ENCODE data around the gene DSTN. TPM values are rescaled to one million over a fixed set of nuclear protein-coding genes. Genes with fewer than 3 reads are reported as not detected.

The DSTN gene
- total RNA-seq, 1 experiment from 2014 or later, result 202 TPM

DNA sequence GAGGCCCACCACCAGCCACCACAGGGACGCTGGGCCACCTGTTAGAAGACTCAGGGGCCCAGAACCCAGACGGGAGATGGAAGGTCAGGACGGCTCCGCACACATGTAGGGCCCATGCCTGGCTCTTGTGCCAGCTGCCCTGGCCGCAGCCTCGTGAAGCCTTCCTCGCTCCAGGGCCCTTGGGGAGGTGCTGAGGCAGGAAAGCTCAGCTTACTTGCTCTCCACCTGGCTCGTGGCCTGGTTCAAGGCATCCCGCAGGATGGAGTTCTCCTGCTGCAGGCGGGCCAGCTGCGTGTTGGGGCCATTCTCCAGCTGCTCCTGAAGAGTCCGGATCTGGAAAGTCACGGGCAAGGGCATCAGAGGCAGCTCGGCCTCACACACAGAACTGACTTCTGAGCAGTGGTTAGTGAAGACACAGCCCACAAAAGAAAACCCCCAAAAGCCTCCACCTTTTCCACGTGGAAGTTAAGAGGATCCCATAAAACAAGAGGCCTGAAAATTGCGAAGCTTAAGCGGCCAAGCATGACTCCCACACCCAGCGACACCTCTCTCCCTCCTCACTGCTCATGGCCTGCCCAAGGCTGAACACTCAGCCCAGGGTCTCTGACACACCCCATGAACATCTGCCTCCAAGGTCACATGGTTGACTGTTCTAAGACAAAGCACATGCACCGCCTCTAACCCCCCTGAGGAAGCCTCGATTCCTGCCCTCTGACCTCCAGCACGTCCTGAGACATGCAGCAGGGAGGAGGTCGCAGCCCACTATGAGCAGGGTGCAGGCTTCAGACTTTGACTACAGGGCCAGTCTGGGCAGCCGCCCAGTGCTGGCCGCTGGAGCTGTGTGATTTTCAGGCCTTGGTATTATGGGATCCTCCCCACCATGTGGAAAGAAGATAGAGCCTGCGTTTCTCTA, 65.7 kb downstream of the DSTN start:
- no peaks in the 10 kb centered on the region for H3K9me3 ChIP-seq (ENCODE audit: control insufficient read depth in 1 of 2, insufficient read depth in 1 of 2, low read depth in 1 of 2, low read length in 2 of 2)
- H3K27ac ChIP-seq (ENCODE audit: low read depth, low read length), result no peak overlapping the region
- DNase-seq (ENCODE audit: low read depth, low spot score) (no peak), ATAC-seq (no peak)
- H3K4me2 ChIP-seq (ENCODE audit: low read length), result no peak overlapping the region
- H3K27me3 ChIP-seq (ENCODE audit: insufficient read depth, low read length), result no peaks in the 10 kb centered on the region
- RAD21 ChIA-PET (ENCODE audit: low non-redundant PET in 1 of 2, low total read pairs in 2 of 2, uncharacterized antibody in 2 of 2, unreplicated experiment in 2 of 2), result no interaction called here
- no peaks in the 10 kb centered on the region; the same call in 1 of the 2 replicates for H3K79me2 ChIP-seq (ENCODE audit: insufficient read depth, low read length)
- CTCF ChIA-PET, result no interaction called here
- no peaks in the 10 kb centered on the region for H3K9me2 ChIP-seq (ENCODE audit: insufficient read depth)
- TF ChIP-seq RAD21 (IDR thresholded peaks at IDR 0.05; ENCODE audit: low read depth) (no peak), CEBPB (IDR thresholded peaks at IDR 0.05; ENCODE audit: low read depth) (no peak), FOSL1 (IDR thresholded peaks at IDR 0.05; ENCODE audit: low read depth) (no peak), ZFX (IDR thresholded peaks at IDR 0.05) (no peak)
- TF ChIP-seq, protein P1, sequence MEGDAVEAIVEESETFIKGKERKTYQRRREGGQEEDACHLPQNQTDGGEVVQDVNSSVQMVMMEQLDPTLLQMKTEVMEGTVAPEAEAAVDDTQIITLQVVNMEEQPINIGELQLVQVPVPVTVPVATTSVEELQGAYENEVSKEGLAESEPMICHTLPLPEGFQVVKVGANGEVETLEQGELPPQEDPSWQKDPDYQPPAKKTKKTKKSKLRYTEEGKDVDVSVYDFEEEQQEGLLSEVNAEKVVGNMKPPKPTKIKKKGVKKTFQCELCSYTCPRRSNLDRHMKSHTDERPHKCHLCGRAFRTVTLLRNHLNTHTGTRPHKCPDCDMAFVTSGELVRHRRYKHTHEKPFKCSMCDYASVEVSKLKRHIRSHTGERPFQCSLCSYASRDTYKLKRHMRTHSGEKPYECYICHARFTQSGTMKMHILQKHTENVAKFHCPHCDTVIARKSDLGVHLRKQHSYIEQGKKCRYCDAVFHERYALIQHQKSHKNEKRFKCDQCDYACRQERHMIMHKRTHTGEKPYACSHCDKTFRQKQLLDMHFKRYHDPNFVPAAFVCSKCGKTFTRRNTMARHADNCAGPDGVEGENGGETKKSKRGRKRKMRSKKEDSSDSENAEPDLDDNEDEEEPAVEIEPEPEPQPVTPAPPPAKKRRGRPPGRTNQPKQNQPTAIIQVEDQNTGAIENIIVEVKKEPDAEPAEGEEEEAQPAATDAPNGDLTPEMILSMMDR (IDR thresholded peaks at IDR 0.05 in 2 of 3, conservative IDR thresholded peaks at IDR 0.05 in 1 of 3; ENCODE audit: borderline replicate concordance in 1 of 3, insufficient read depth in 1 of 3, low read depth in 2 of 3, low read length in 2 of 3), result no peak
- POLR2A ChIA-PET, result no interaction called here
- no peak overlapping the region for H3K9ac ChIP-seq (ENCODE audit: low read length)
- no peak overlapping the region for H2AFZ ChIP-seq (ENCODE audit: low read depth, low read length, poor library complexity, severe bottlenecking)
- intact Hi-C loops (cut with micrococcal nuclease), result no loop called here
- no peaks in the 10 kb centered on the region for H3K4me1 ChIP-seq (ENCODE audit: control insufficient read depth in 1 of 2, insufficient read depth in 2 of 2, low read length in 2 of 2)
- no TSS peak for BruUV-seq (replicated peaks)
- no peak overlapping the region for H3K4me3 ChIP-seq (replicated peaks in 1 of 2; ENCODE audit: low read depth in 1 of 2, low read length in 2 of 2)
- H3K36me3 ChIP-seq (ENCODE audit: control insufficient read depth in 1 of 2, insufficient read depth in 2 of 2, low read length in 2 of 2), result peaks cover 25 to 29% of the 10 kb centered on the region in 2 experiments; a peak in 3 of 4 replicates
- H4K20me1 ChIP-seq (ENCODE audit: insufficient read depth), result no peaks in the 10 kb centered on the region
